ENCODE measurements around the gene EIF4H. TPM values are rescaled to one million over a fixed set of nuclear protein-coding genes. Genes with fewer than 3 reads are reported as not detected.
A peak's percentile ranks its signal among the peaks of the same experiment; 100 is the strongest.

EIF4H gene
- total and polyA plus RNA-seq, 9 of the 15 experiments (the other 6 are each of a cell fraction or from before 2014, with no cell fraction given): 11.0 to 435 (median 319) TPM

GRCh38 chr7:74173866-74174605 lies at the start of gene EIF4H (continued):
- TF ChIP-seq, protein P1, sequence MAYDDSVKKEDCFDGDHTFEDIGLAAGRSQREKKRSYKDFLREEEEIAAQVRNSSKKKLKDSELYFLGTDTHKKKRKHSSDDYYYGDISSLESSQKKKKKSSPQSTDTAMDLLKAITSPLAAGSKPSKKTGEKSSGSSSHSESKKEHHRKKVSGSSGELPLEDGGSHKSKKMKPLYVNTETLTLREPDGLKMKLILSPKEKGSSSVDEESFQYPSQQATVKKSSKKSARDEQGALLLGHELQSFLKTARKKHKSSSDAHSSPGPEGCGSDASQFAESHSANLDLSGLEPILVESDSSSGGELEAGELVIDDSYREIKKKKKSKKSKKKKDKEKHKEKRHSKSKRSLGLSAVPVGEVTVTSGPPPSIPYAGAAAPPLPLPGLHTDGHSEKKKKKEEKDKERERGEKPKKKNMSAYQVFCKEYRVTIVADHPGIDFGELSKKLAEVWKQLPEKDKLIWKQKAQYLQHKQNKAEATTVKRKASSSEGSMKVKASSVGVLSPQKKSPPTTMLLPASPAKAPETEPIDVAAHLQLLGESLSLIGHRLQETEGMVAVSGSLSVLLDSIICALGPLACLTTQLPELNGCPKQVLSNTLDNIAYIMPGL (CRISPR knock-in tag; IDR thresholded peaks at IDR 0.05): peak; percentile 100
- TF ChIP-seq POLR2H (tag; IDR thresholded peaks at IDR 0.05; ENCODE audit: low read depth): peak; percentile 86
- TF ChIP-seq BCLAF1 (IDR thresholded peaks at IDR 0.05; ENCODE audit: borderline replicate concordance in 1 of 2, control insufficient read depth in 1 of 2, low read depth in 2 of 2, low read length in 1 of 2): peak in 1 of 2 experiments; percentile 81; a peak in 1 of 4 replicates
- no peak; the same call in 1 of the 2 replicates for TF ChIP-seq KLF13 (tag; IDR thresholded peaks at IDR 0.05; ENCODE audit: borderline replicate concordance, low read depth)
- peak; percentile 74 for TF ChIP-seq MXI1 (IDR thresholded peaks at IDR 0.05; ENCODE audit: low read depth, low read length)
- TF ChIP-seq ZC3H4 (CRISPR knock-in tag; IDR thresholded peaks at IDR 0.05; ENCODE audit: borderline replicate concordance): no peak
- TF ChIP-seq ZNF124 (CRISPR knock-in tag; IDR thresholded peaks at IDR 0.05): peak; percentile 89; the same call in 1 of the 2 replicates
- peak; percentile 92 for TF ChIP-seq ZNF175 (CRISPR knock-in tag; IDR thresholded peaks at IDR 0.05; ENCODE audit: low read depth)
- TF ChIP-seq EGR1 (conservative IDR thresholded peaks at IDR 0.05): peak; percentile 58
- TF ChIP-seq TAL1 (IDR thresholded peaks at IDR 0.05): no peak
- TF ChIP-seq PHF20 (IDR thresholded peaks at IDR 0.05; ENCODE audit: partially characterized antibody): peak; percentile 80
- no peak for TF ChIP-seq CREB5 (CRISPR knock-in tag; IDR thresholded peaks at IDR 0.05)
- no peak for TF ChIP-seq STAG1 (CRISPR knock-in tag; IDR thresholded peaks at IDR 0.05; ENCODE audit: borderline replicate concordance)
- peak; percentile 36; the same call in 1 of the 2 replicates for TF ChIP-seq ZNF121 (CRISPR knock-in tag; conservative IDR thresholded peaks at IDR 0.05)
- TF ChIP-seq ZNF280B (CRISPR knock-in tag; IDR thresholded peaks at IDR 0.05): no peak
- TF ChIP-seq NCOA2 (IDR thresholded peaks at IDR 0.05; ENCODE audit: partially characterized antibody in 2 of 2): no peak
- TF ChIP-seq POLR2G (IDR thresholded peaks at IDR 0.05; ENCODE audit: low read depth, low read length): peak; percentile 98
- TF ChIP-seq PTBP1 (IDR thresholded peaks at IDR 0.05; ENCODE audit: low read depth, low read length): 0 out of 2 replicates have a peak, but pooled peaks have one; percentile 42

Measured in K562 (cell line).